Measurements from ENCODE around the gene KLC1. TPM values are rescaled to one million over a fixed set of nuclear protein-coding genes. Genes with fewer than 3 reads are reported as not detected.

KLC1 gene
- total and polyA plus RNA-seq, 8 donors = 56.5 to 522 (median 123) TPM

- no peak overlapping the region for H3K4me3 ChIP-seq
- no peaks in the 10 kb centered on the region for H3K27me3 ChIP-seq
- peaks cover 0 to 25% (median 9%) of the 10 kb centered on the region in 4 donors for H3K4me1 ChIP-seq
- H3K9me3 ChIP-seq = no peaks in the 10 kb centered on the region
- TF ChIP-seq, protein P1, sequence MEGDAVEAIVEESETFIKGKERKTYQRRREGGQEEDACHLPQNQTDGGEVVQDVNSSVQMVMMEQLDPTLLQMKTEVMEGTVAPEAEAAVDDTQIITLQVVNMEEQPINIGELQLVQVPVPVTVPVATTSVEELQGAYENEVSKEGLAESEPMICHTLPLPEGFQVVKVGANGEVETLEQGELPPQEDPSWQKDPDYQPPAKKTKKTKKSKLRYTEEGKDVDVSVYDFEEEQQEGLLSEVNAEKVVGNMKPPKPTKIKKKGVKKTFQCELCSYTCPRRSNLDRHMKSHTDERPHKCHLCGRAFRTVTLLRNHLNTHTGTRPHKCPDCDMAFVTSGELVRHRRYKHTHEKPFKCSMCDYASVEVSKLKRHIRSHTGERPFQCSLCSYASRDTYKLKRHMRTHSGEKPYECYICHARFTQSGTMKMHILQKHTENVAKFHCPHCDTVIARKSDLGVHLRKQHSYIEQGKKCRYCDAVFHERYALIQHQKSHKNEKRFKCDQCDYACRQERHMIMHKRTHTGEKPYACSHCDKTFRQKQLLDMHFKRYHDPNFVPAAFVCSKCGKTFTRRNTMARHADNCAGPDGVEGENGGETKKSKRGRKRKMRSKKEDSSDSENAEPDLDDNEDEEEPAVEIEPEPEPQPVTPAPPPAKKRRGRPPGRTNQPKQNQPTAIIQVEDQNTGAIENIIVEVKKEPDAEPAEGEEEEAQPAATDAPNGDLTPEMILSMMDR (IDR thresholded peaks at IDR 0.05) = no peak
- TF ChIP-seq EP300 (IDR thresholded peaks at IDR 0.05) = no peak
- no peak for TF ChIP-seq POLR2A (IDR thresholded peaks at IDR 0.05)
- TF ChIP-seq POLR2AphosphoS5 (IDR thresholded peaks at IDR 0.05) = no peak
- H3K36me3 ChIP-seq = peaks cover 72 to 100% (median 100%) of the 10 kb centered on the region in 4 donors
- intact Hi-C loops (cut with DNase I; ENCODE audit: low total_unique reads) = no loop called here
- 84 to 91% (median 88%) methylated on average over 10 of the region's 10 CpGs for WGBS, 5 donors
- DNase-seq = no peak
- H3K27ac ChIP-seq = no peak overlapping the region
Observed at GRCh38 chr14:103662029-103662428, 33.0 kb downstream of the KLC1 start.

DNA sequence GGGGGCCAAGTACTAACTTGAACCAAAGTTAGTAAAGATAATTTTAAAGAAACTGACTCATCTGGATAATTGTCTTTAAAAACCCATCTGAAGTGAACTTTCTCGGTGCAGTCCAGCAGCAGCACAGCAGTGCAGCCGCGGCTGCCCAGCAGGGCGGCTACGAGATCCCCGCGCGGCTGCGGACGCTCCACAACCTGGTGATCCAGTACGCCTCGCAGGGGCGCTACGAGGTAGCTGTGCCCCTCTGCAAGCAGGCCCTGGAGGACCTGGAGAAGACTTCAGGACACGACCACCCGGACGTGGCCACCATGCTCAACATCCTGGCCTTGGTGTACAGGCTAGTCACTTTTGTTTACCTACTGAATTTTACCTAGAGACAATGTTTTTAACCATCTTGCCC is 33.6 kb downstream of the KLC1 start:
- intact Hi-C loops (cut with DNase I; ENCODE audit: low total_unique reads) = no loop called here
- H3K9me3 ChIP-seq = no peaks in the 10 kb centered on the region
- no peak for DNase-seq
- no peak overlapping the region for H3K4me3 ChIP-seq
- WGBS, 5 donors = 92 to 97% (median 95%) methylated on average over 17 of the region's 17 CpGs
- no peaks in the 10 kb centered on the region for H3K27me3 ChIP-seq
- peaks cover 0 to 20% (median 8%) of the 10 kb centered on the region in 4 donors for H3K4me1 ChIP-seq
- no peak overlapping the region for H3K27ac ChIP-seq
- H3K36me3 ChIP-seq = peaks cover 71 to 100% (median 100%) of the 10 kb centered on the region in 4 donors
- TF ChIP-seq, protein P1 (IDR thresholded peaks at IDR 0.05) = no peak
- TF ChIP-seq POLR2AphosphoS5 (IDR thresholded peaks at IDR 0.05) = no peak
- TF ChIP-seq POLR2A (IDR thresholded peaks at IDR 0.05) = no peak
- TF ChIP-seq EP300 (IDR thresholded peaks at IDR 0.05) = no peak

DNA sequence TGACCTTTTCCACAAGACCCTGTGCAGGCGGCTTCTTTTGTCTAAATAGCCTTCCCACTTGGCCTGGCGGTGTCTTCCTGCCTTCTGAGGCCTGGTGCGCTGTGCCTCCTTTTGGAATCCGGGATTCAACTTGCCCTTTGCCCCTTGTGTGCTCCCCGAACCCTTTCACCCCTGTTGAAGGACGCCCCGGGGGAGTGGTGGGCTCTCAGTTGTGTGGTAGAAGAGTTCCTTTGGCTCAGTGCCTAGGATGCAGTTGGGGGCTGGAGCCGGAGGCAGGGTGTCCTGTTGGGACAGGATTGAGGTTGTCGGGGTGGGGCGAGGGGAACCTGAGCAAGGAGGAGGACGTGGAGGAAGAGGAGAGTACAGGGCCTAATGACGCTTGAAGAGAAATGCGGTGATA is 34.5 kb downstream of the KLC1 start:
- TF ChIP-seq EP300 (IDR thresholded peaks at IDR 0.05) = no peak
- TF ChIP-seq, protein P1 (IDR thresholded peaks at IDR 0.05) = no peak
- TF ChIP-seq POLR2A (IDR thresholded peaks at IDR 0.05) = no peak
- TF ChIP-seq POLR2AphosphoS5 (IDR thresholded peaks at IDR 0.05) = no peak
- Histone ChIP-seq H3K4me3 (no peak overlapping the region), H3K36me3 (peaks cover 71 to 100% (median 100%) of the 10 kb centered on the region in 4 donors), H3K4me1 (peaks cover 0 to 15% (median 8%) of the 10 kb centered on the region in 4 donors), H3K27ac (peak overlapping the region in 4 of 5 donors; percentile 27 to 66 (median 60)), H3K27me3 (no peaks in the 10 kb centered on the region), H3K9me3 (no peaks in the 10 kb centered on the region)
- no peak for DNase-seq
- intact Hi-C loops (cut with DNase I; ENCODE audit: low total_unique reads) = no loop called here
- 88 to 92% (median 89%) methylated on average over 13 of the region's 13 CpGs for WGBS, 5 donors

- H3K9me3 ChIP-seq = no peaks in the 10 kb centered on the region
- peaks cover 79 to 100% (median 100%) of the 10 kb centered on the region in 4 donors for H3K36me3 ChIP-seq
- no peak for DNase-seq
- H3K27ac ChIP-seq = no peak overlapping the region
- intact Hi-C loops (cut with DNase I; ENCODE audit: low total_unique reads) = no loop called here
- no peak overlapping the region for H3K4me3 ChIP-seq
- 86 to 91% (median 90%) methylated on average over 4 of the region's 4 CpGs for WGBS, 5 donors
- TF ChIP-seq POLR2A (IDR thresholded peaks at IDR 0.05) (no peak), EP300 (IDR thresholded peaks at IDR 0.05) (no peak), POLR2AphosphoS5 (IDR thresholded peaks at IDR 0.05) (no peak)
- TF ChIP-seq, protein P1 (IDR thresholded peaks at IDR 0.05) = no peak
- H3K4me1 ChIP-seq = peaks cover 0 to 15% (median 8%) of the 10 kb centered on the region in 4 donors
- no peaks in the 10 kb centered on the region for H3K27me3 ChIP-seq
Observed at GRCh38 chr14:103667671-103668070, 38.7 kb downstream of the KLC1 start.
